GM19468 (cell line): ENCODE results near the gene MACROD1.

ENCODE experiments used
- ATAC-seq: cut with Tn5 transposase; IDR thresholded peaks from one replicate; pipeline ENCODE4 v1.9.1; 2021; ENCODE audit warnings: mild to moderate bottlenecking, moderate library complexity, moderate number of reproducible peaks; ENCODE audit not compliant: unreplicated experiment; ENCODE audit errors: extremely low read depth

The MACROD1 gene

DNA sequence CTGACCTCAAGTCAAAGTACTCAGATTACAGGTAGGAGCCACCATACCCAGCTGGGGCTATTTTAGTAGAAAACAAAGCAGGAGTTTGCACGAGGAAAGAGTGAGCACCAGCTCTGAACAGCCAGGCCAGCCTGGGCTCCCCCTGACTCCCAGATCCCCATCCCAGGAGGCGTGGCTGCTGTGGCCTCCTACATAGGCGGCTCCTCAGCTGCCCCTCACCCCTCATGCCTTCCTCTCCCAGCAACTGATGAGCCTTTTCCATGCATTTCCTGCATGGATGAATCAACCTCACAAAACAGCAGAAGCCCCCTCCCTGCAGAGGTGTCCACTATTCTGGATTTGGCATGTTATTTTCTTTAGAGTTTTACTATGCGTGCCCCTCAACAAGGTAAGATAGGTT, 140.7 kb downstream of the MACROD1 start:
- no peak for ATAC-seq

DNA sequence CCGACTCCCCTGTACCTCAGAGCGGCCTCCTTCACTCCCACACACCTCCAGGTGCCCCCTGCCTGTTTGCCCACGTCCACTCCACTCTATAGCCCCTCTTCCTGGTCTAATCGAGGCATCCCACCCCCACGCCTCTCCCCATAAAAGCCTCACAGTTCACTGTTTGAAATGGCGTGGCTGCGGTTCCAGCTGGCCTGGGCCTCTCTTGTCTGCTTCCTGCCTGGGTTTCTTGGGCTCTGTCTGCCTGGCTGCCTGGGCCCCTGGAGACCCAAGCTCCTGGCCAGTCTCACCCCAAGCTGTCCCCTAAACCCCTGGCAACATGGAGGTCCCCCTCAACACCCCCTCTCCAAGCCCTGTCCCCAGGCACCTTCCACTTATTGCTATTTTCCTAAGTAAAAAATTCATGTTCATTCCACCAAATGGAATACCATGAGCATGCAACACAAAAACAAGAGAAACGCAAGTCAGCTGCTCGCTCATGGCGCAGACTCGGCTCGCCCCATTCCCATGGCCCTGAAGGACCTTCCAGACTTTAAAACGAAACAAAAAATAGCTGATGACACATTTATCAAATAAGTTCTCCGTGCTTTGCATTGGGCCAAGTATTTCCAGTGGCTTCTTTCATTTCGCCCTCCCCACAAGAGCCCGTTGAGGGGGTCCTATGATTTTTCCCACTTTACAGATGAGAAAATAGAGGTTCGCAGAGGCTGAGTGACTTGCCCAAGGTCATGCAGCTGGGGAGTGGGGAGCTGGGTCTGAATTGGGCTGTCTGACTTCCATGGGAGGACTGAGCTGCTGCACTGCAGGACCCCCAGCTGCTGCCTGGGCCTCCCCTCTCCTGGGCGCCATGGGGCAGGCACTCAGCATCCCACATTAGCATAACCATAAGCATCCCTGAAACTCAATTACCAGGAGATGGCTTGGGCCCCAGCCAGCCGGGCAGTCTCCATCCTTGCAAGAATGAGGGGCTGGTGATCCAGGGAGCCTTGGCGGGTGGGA, 141.9 kb downstream of the MACROD1 start:
- ATAC-seq, result no peak

DNA sequence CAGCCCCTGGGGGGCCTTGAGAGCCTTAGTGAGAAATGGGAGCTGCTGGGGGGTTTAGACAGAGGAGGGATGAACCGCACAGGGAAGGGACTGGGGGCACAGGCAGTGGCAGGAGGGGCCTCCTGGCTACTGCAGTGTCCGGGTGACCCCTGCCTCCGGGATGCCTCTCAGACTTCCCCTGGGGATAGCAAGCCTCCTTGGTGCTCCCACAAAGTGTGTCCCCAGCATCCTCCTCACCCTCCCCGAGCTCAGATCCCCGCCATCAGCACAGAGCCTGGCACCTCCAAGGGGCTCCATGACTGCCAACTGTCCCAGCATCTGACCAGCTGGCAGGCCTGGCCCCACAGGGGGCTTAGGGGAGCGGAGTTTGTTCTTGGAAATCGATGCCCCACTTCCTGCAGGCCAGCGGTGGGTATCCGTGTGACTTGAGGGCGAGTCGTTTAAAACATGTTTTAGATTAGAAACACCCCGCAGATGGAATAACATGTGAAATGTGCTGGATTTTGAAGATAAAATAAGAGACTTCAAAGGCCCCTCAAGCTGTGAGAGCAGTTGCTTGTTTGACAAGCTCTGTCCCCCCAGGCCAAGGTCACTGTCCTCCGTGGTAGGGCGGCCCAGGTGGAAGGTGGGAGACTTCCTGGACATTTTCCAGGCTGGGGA, 143.7 kb downstream of the MACROD1 start:
- ATAC-seq, result no peak

DNA sequence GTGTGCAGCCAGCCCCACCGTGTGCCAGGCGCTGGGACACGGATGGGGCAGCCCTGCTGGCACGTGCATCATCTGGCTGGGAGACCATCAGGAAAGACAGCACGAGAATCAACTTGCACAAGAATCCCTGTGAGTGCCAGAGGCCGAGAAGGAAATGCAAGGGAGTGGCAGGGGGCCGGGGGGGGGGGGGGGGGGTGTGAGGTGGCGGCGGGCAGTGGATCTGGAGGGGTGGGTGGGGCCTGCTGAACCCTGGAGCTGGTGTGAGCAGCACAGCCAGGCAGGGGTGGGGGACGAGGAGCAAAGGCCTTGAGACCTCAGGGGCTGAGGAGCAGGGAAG, 144.2 kb downstream of the MACROD1 start:
- ATAC-seq, result no peak

DNA sequence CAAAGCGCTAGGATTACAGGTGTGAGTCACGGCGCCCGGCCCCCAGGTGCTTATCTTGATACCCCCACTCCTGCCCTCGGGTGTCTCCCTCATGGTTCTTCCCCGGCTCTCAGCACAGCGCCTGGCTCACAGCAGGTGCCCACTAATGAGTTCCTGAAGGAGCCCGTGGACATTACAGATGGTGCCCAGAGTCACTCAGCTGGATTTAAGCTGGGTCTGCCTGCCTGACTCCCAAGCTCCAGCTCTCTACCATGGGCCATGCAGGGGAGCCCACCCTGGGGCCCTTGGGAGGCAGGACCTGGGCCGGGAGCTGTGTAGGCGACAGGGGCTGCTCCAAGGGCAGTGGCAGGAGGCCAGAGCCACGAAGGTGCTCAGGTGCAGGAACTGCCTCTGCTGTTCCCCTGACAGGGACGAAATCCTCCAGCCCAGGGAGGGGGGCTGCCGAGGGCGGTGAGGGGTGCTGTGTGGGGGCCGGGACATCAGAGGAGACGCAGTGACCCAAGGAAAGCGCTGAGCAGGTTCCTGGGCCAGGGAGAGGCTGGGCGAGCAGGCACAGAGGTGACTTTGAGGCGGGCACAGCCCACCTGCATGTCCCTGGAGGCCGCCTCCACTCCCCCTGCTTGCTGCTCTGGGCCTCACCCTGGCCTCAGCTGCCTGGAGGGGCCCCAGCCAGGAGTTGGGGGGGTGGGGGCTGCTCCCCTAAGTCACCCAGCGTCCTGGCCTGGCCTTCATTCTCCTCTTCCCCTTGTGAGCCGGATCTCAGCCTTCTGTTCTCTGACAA, 144.7 kb downstream of the MACROD1 start:
- no peak for ATAC-seq

DNA sequence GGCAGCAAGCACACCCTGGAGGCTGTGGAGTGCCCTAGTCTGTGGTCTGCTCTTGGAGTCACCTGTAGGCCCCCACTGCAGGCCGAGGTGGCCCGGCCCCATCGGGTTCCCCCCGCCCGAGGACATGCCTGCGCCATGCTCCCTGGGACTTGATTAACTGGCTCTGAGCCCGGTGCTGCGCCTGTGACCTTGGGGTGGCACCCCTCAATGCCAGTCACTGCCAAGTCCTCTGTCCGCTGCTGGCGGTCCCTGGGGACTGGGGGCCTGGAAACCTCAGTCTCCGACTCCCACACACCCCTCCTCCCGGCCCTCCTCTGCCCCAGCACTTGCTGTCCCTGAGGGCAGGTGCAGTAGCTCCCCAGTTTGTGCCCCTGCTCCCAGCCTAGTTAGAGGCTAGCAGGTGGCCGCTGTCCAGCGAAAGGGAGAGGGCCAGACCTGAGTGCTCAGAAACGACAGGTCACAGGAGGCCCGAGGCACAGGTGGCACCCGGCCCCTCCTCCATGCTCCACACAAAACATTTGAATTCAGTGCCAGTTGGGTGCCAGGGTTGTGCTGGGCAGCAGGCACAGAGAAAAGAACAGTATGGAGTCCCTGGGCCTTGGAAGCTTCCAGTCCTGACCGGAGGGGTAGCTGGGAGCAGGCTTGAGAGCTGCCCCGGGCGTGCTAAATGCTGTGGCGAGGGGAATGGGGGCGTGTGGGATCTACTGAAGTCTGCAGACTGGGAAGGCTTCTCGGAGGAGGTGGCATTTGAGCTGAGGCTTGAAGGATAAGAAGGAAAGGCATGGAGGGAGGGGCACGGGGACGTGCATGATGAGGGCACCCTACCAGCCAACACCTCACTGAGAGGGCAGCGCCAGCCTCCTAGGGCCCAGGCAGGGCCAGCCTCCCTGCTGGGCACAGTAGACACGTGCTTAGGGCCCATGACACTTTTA, 146.5 kb downstream of the MACROD1 start:
- ATAC-seq, result no peak

DNA sequence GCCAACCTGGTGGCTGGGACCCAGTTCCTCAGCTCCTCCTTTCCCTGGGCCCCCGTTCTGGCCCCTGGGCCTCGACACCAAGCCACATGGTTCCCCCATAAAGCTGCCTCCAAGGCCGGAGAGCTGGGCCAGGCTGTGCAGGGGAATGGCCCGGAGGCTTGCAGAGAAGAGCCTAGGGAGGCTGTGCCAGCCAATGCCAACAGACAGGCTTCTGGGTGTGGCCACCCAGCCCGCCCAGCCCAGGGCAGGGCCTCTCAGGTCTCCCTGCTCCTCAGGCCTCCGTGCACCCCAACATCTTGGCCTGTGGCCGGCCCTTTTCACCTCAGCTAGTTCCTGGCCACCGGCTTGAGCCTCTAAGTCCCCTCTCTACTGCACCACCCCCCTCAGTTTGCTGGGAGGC, 147.6 kb downstream of the MACROD1 start:
- ATAC-seq, result no peak

DNA sequence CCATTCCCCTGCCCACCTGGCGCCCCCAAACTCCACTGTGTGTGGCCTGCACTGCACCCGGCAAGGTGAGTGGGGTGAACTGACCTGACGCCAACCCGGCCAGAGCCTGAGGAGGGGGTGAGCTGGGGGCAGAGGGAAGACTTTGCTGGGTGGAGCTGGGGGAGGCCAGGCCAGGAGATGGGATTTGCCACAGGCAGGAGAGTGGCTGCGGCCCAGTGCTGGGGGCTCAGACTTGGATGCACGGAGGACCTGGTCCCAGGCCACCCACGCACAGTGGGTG, 148.0 kb downstream of the MACROD1 start:
- ATAC-seq, result no peak

DNA sequence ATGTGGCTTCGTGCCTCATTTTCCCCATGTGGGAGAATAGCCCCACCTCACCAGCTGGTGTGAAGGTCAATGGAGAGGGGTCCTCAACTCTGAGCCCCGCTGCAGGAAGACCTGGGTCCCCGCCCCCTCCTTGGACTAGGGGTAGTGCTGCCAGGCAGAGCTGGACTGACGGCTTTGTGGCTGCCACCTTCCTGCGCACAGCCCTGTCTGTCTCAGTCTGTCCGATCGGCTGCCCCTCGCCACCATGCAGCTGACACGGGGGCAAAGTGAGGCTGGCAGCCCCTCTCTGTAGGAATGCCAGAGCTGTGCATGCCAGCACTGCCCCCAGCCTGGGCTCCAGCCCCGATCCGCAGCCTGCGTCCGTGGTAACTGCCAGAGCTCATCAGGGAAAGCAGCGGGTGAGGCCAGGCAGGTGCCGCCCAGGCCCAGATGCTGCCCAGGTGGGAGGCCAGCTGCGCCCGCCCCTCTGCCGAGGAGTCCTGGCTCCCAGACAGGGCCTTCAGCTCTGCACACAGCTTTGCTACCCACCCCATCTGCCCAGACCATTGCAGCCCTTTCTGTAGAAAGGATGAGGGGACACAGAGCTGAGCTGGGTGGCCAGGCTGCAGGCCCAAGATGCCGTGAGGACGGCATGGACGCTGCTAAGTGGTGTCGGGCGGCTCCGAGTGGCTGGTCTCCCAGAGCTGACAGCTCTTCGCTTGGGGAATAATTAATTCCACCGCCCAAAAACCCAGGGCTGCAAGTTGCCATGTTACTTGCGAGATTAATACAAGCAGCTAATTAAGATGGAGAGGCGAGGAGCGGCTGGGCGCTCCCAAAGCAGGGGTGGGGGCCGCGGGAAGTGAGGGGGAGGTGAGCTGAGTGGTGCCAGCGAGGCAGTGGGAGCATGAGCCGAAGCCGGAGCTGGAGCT, 149.7 kb downstream of the MACROD1 start:
- no peak for ATAC-seq

DNA sequence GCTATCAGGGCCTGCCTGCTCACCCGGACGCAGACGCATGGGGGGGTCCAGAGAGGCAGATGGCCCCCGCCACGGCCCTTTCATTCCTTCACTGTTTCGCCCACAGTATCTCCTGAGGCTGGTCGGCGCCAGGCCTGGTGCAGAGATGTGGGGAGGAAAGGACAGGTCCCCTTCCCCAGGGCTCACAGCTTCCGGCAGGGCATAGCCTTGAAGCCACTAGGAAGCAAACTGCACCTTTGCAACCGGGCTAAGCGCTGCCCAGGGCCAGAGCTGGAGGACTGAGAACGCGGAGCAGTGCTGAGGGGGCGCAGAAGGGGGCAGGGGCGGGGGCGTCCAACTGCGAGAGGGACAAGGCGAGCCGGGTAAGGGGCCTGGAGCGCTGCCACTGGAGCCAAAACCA, 150.4 kb downstream of the MACROD1 start:
- no peak for ATAC-seq

DNA sequence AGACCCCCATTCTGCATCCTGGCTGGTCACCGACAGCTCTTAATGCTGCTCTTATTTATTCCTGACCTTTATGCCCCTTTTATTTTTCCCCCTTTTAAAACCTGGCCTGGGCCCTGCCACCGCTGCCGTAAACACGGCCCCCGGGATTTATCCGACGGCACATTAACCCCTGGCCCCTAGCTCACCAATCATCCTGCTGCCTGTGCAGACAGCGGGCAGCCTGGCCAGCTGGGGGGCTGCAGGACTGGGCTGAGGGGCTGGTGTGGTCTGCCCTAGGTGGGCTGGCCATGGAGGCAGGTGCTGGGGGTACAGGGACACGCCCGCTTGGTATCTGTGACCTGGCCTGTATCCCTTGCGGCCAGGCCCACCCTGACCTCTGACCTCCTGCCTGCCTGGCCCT, 151.6 kb downstream of the MACROD1 start:
- ATAC-seq, result no peak

DNA sequence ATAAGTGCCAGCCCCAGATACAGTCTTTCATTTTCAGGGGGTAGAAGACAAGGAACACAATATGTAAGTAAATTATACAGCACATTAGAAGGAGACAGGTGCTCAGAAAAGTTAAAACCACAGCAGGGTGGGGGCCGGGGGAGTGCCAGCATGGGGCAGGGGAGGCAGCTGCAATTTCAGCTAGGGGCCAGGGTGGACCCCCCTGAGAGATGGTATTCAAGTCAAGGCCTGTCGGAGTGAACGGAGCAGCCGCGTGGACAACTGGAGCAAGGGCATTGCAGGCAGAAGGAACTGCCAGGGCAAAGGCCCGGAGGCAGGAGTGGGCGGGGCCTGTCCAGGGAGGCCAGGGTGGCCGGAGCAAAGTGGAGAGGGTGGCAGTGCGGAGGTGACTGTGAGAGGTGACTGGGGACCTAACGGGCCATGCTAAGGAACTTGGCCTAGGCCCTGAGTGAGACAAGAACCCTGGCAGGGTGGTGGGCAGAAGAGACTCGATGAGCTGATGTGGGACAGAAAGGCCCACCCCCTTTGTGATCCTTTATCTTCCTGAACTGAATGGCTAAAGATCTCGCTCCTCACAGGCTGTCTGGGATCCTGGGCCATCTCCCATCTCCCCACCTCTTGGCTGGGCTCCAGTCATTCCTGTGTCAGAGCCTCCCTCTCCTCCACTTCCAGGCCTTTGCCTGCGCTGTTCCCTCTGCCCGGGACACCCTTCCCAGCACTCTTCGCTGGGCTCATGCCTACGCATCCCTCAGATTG, 152.6 kb downstream of the MACROD1 start:
- no peak for ATAC-seq

DNA sequence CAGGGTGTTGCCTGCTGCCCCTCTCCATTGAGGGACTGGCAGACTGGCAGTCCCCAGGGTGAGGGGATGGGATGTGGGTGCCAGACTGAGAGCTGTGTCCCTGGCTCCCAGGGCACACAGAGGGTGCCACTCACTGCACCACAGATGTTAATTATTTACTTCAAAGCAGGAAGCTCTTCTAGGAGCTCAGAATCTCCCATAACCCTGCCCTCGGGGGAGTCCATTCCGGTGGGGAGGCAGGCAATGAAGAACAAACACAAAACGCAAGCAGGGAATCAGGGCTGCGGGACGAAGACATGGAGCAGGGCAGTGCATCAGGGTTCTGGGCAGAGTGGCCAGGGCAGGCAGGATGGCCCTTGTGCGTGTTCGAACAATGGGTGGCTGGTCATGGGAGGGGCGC, 154.5 kb downstream of the MACROD1 start:
- no peak for ATAC-seq

DNA sequence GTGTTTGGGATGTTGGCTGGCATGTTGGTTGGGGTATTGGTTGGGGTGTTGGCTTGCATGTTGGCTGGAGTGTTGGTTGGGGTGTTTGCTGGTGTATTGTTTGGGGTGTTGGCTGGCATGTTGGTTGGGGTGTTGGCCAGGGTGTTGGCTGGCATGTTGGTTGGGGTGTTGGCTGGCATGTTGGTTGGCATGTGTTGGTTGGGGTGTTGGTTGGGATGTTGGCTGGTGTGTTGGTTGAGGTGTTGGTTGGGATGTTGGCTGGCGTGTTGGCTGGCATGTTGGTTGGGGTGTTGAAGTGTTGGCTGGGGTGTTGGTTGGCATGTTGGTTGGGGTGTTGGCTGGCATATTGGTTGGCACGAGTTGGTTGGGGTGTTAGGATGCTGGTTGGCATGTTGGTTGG, 155.1 kb downstream of the MACROD1 start:
- no peak for ATAC-seq

DNA sequence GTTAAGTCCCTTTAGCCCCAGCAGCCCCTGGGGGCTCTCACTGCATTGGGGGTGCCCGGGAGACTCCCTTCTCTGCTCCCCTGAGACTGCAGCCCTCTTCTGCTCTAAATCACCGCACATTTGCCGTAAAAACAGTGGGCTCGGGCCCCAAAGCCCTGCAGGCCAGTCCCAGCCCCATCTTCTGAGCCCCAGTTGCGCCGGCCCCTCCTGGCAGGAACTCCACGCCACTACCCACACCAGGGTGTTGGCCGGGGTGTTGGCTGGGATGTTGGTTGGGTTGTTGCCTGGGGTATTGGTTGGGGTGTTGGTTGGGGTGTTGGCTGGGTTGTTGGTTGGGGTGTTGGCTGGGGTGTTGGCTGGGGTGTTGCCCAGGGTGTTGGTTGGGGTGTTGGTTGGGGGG, 156.2 kb downstream of the MACROD1 start:
- ATAC-seq, result no peak

DNA sequence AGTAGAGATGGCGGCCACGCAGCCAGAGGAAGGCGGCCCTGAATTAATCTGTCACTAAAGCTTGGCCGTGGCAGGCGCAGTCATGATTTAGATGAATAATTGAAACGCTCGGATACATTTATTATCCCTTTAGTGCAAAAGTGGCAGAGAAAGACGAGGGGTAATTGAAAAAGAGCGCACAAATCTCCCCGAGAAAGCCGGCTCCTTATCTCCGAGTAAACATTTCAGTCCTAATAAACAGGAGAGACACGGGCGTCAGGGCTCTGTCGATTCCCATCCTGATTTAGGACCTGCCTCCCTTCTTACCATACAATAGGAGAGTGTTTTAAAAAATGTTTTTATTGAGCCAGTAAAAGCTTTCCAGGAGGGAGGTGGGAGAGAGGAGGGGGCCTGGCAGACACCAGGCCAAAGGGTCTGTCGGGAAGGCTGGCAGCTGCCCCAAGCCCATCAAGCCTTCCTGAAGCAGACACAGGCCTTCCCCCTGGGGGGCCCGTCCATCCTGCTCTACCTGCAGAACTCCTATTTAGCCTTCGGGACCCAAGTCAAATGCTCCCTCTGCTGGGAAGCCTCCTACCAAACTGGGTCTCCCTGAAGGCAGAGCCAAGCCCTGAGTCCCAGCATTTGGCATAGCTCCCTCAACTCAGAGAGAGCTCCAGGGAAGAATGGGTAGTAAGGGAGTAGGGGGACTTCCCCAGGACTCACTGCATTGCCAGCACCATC, 156.8 kb downstream of the MACROD1 start:
- ATAC-seq, result no peak

DNA sequence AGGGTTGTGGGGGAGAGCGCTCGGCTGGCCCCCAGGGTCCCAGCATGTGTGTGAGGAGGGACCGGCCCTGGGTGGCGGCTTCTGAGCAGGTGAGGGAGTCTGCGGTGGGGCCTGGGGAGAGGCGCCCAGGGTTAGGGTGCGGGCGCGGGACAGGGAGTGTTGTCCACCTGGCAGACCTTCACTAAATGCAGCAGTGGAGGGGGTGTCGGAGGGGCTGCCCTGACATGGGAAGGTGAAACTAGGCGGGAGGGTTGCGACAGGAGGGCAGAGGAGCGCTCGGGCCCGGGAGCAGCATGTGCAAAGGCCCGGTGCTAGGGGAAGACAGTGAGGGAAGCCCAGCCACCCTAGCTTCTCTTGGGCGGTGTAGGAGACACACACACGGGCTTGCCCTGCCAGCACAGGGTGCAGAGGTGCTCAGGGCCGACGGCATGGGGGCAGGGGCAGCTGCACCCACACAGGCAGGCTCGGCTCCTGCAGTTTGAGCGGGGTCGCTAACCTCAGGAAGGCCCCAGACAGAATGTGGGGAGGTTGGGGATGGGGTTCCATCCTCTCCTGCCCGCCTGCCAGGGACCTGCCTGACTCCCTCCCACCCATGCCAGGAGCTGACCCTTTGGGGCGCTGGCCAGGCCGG, 157.5 kb downstream of the MACROD1 start:
- ATAC-seq, result no peak
